HEK293 (cell line): Measurements from ENCODE around the gene FBXO28.

Experiments
- CTCF ChIA-PET: fragments of 350-600 bp; formaldehyde crosslinking; extraction: SDS; loops from one replicate; lab custom pipeline; 2021; ENCODE audit warnings: antibody characterized with exemption; lab: Yijun Ruan, JAX
- POLR2A ChIA-PET: fragments of 300-600 bp; formaldehyde crosslinking; extraction: SDS; loops from one replicate; lab custom pipeline; 2020; ENCODE audit warnings: antibody characterized with exemption, inconsistent platforms; lab: Yijun Ruan, JAX
- H3K27ac ChIP-seq: fragments of 200-500 bp; sonication (Bioruptor generic); 2 replicates; pipeline ENCODE4 v1.5.1; 2014; ENCODE audit warnings: low read depth, low read length, control low read depth, inconsistent platforms; ENCODE audit errors: extremely low read depth
- H3K36me3 ChIP-seq, 2 experiments: fragments of 200-500 bp in 1 of 2; sonication (Bioruptor generic) in 1 of 2; 1 replicate in 1 of 2; 2 replicates in 1 of 2; pipeline ENCODE4 v1.5.1; 2014 to 2017; ENCODE audit warnings: inconsistent platforms in 2 of 2, low read length in 2 of 2; ENCODE audit not compliant: control insufficient read depth in 2 of 2, insufficient read depth in 1 of 2
- H3K4me1 ChIP-seq: fragments of 200-500 bp; sonication (Bioruptor generic); 2 replicates; pipeline ENCODE4 v1.5.1; 2014; ENCODE audit warnings: mild to moderate bottlenecking, low read length, inconsistent platforms; ENCODE audit not compliant: control insufficient read depth, insufficient read depth
- H3K4me3 ChIP-seq: 2 replicates; pipeline ENCODE4 v1.5.1; 2011; ENCODE audit warnings: low read depth, mild to moderate bottlenecking, control low read depth, low read length, moderate library complexity
- H3K9me3 ChIP-seq: fragments of 200-500 bp; sonication (Bioruptor generic); 2 replicates; pipeline ENCODE4 v1.5.1; 2014; ENCODE audit warnings: low read depth, low read length, inconsistent platforms; ENCODE audit not compliant: control insufficient read depth, insufficient read depth
- IKZF3 ChIP-seq: fragments of 450-650 bp; IDR thresholded peaks from 2 replicates; pipeline ENCODE4 v1.5.0; 2018; ENCODE audit warnings: missing biosample characterization, mild to moderate bottlenecking, missing genetic modification characterization, moderate library complexity
- MZF1 ChIP-seq: fragments of 450-650 bp; formaldehyde crosslinking; IDR thresholded peaks from 2 replicates; pipeline ENCODE4 v1.5.1; 2017; ENCODE audit warnings: missing biosample characterization, missing genetic modification characterization, borderline replicate concordance
- OSR2 ChIP-seq: fragments of 450-650 bp; formaldehyde crosslinking; IDR thresholded peaks from 2 replicates; pipeline ENCODE4 v1.5.1; 2016; ENCODE audit warnings: missing biosample characterization, missing genetic modification characterization
- SP7 ChIP-seq: fragments of 450-650 bp; formaldehyde crosslinking; IDR thresholded peaks from 2 replicates; pipeline ENCODE4 v1.5.1; 2016; ENCODE audit warnings: missing biosample characterization, missing genetic modification characterization
- WT1 ChIP-seq: fragments of 450-650 bp; formaldehyde crosslinking; IDR thresholded peaks from 2 replicates; pipeline ENCODE4 v1.5.1; 2016; ENCODE audit warnings: missing biosample characterization, missing genetic modification characterization
- YY1 ChIP-seq: fragments of 450-650 bp; formaldehyde crosslinking; IDR thresholded peaks from 2 replicates; pipeline ENCODE4 v1.5.1; 2018; ENCODE audit warnings: missing biosample characterization, missing genetic modification characterization
- ZBTB17 ChIP-seq: fragments of 450-650 bp; formaldehyde crosslinking; IDR thresholded peaks from 2 replicates; pipeline ENCODE4 v1.5.1; 2016; ENCODE audit warnings: missing biosample characterization, missing genetic modification characterization
- ZEB2 ChIP-seq: fragments of 450-650 bp; formaldehyde crosslinking; IDR thresholded peaks from 2 replicates; pipeline ENCODE4 v1.5.1; 2016; ENCODE audit warnings: missing biosample characterization, missing genetic modification characterization
- ZNF148 ChIP-seq: fragments of 450-650 bp; formaldehyde crosslinking; IDR thresholded peaks from 2 replicates; pipeline ENCODE4 v1.5.0; 2017; ENCODE audit warnings: missing biosample characterization, missing genetic modification characterization, borderline replicate concordance
- ZNF2 ChIP-seq: fragments of 450-650 bp; formaldehyde crosslinking; IDR thresholded peaks from 2 replicates; pipeline ENCODE4 v1.5.1; 2016; ENCODE audit warnings: missing biosample characterization, missing genetic modification characterization
- ZNF362 ChIP-seq: fragments of 450-650 bp; formaldehyde crosslinking; IDR thresholded peaks from 2 replicates; pipeline ENCODE4 v1.5.1; 2016; ENCODE audit warnings: missing biosample characterization, missing genetic modification characterization
- ZNF394 ChIP-seq: fragments of 450-650 bp; formaldehyde crosslinking; IDR thresholded peaks from 2 replicates; pipeline ENCODE4 v1.5.1; 2016; ENCODE audit warnings: missing biosample characterization, missing genetic modification characterization, mild to moderate bottlenecking, moderate library complexity, borderline replicate concordance
- ZNF654 ChIP-seq: fragments of 450-650 bp; formaldehyde crosslinking; IDR thresholded peaks from 2 replicates; pipeline ENCODE4 v1.5.1; 2016; ENCODE audit warnings: low read depth, missing biosample characterization, missing genetic modification characterization
- ZNF660 ChIP-seq: fragments of 450-650 bp; IDR thresholded peaks from 2 replicates; pipeline ENCODE4 v1.5.1; 2018; ENCODE audit warnings: missing biosample characterization, mild to moderate bottlenecking, missing genetic modification characterization
- ZNF664 ChIP-seq: fragments of 450-650 bp; formaldehyde crosslinking; IDR thresholded peaks from 2 replicates; pipeline ENCODE4 v1.5.1; 2016; ENCODE audit warnings: missing biosample characterization, missing genetic modification characterization
- ZNF704 ChIP-seq: fragments of 450-650 bp; formaldehyde crosslinking; IDR thresholded peaks from 2 replicates; pipeline ENCODE4 v1.5.1; 2016; ENCODE audit warnings: missing biosample characterization, missing genetic modification characterization
- ZNF843 ChIP-seq: fragments of 450-650 bp; formaldehyde crosslinking; IDR thresholded peaks from 2 replicates; pipeline ENCODE4 v1.5.1; 2016; ENCODE audit warnings: missing biosample characterization, missing genetic modification characterization
- ZSCAN30 ChIP-seq: fragments of 450-650 bp; IDR thresholded peaks from 2 replicates; pipeline ENCODE4 v1.5.1; 2018; ENCODE audit warnings: missing biosample characterization, mild to moderate bottlenecking, missing genetic modification characterization, moderate library complexity
- TF ChIP-seq, protein P1 (sequence below): fragments of 450-650 bp; formaldehyde crosslinking; IDR thresholded peaks from 2 replicates; pipeline ENCODE4 v1.5.1; 2016; ENCODE audit warnings: missing biosample characterization, missing genetic modification characterization
- TF ChIP-seq, protein P2 (sequence below): fragments of 450-650 bp; IDR thresholded peaks from 2 replicates; pipeline ENCODE4 v1.5.1; 2018; ENCODE audit warnings: missing biosample characterization, mild to moderate bottlenecking, missing genetic modification characterization

The FBXO28 gene

GRCh38 chr1:224116131-224116530 is 2.2 kb downstream of the FBXO28 start:
- H3K27ac ChIP-seq: no peak overlapping the region

More at GRCh38 chr1:224116131-224116530, 2.2 kb downstream of the FBXO28 start:
- Histone ChIP-seq H3K36me3 (peaks cover 8 to 16% of the 10 kb centered on the region in 2 experiments), H3K4me3 (no peak overlapping the region), H3K9me3 (no peaks in the 10 kb centered on the region), H3K4me1 (peaks cover 5% of the 10 kb centered on the region)
- CTCF ChIA-PET: interaction anchor here (0.5 to 4.2 kb wide), 41 partner anchors 8 to 808 kb away, joined by 3 to 76 read pairs (median 4); partner anchors contain the start of gene NVL
- TF ChIP-seq ZNF2 (tag by site-specific recombination): peak; percentile 67
- TF ChIP-seq ZNF664 (tag by site-specific recombination): peak; percentile 22; the same call in 1 of the 2 replicates
- peak; percentile 47; the same call in 1 of the 2 replicates for TF ChIP-seq MZF1 (tag by site-specific recombination)
- TF ChIP-seq ZNF148 (tag by site-specific recombination): no peak
- no peak for TF ChIP-seq ZNF704
- TF ChIP-seq ZNF843: no peak
- TF ChIP-seq ZBTB17 (tag by site-specific recombination): peak; percentile 37; the same call in 1 of the 2 replicates
- peak; percentile 77; the same call in 1 of the 2 replicates for TF ChIP-seq ZNF660 (tag by site-specific recombination)
- 0 out of 2 replicates have a peak, but pooled peaks have one; percentile 14 for TF ChIP-seq WT1
- peak; percentile 64; the same call in 1 of the 2 replicates for TF ChIP-seq ZEB2 (tag by site-specific recombination)
- no peak for TF ChIP-seq IKZF3 (tag by site-specific recombination)
- TF ChIP-seq, protein P1, sequence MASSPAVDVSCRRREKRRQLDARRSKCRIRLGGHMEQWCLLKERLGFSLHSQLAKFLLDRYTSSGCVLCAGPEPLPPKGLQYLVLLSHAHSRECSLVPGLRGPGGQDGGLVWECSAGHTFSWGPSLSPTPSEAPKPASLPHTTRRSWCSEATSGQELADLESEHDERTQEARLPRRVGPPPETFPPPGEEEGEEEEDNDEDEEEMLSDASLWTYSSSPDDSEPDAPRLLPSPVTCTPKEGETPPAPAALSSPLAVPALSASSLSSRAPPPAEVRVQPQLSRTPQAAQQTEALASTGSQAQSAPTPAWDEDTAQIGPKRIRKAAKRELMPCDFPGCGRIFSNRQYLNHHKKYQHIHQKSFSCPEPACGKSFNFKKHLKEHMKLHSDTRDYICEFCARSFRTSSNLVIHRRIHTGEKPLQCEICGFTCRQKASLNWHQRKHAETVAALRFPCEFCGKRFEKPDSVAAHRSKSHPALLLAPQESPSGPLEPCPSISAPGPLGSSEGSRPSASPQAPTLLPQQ (tag by site-specific recombination): peak; percentile 34; the same call in 1 of the 2 replicates
- peak; percentile 93 for TF ChIP-seq ZNF654 (tag by site-specific recombination)
- no peak for TF ChIP-seq YY1
- 0 out of 2 replicates have a peak, but pooled peaks have one; percentile 34 for TF ChIP-seq ZNF362 (tag by site-specific recombination)
- TF ChIP-seq, protein P2, sequence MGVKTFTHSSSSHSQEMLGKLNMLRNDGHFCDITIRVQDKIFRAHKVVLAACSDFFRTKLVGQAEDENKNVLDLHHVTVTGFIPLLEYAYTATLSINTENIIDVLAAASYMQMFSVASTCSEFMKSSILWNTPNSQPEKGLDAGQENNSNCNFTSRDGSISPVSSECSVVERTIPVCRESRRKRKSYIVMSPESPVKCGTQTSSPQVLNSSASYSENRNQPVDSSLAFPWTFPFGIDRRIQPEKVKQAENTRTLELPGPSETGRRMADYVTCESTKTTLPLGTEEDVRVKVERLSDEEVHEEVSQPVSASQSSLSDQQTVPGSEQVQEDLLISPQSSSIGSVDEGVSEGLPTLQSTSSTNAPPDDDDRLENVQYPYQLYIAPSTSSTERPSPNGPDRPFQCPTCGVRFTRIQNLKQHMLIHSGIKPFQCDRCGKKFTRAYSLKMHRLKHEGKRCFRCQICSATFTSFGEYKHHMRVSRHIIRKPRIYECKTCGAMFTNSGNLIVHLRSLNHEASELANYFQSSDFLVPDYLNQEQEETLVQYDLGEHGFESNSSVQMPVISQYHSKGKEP (tag by site-specific recombination): 0 out of 2 replicates have a peak, but pooled peaks have one; percentile 18
- peak; percentile 58 for TF ChIP-seq OSR2 (tag by site-specific recombination)
- TF ChIP-seq ZSCAN30 (tag by site-specific recombination): peak; percentile 75; the same call in 1 of the 2 replicates
- TF ChIP-seq ZNF394 (tag by site-specific recombination): peak; percentile 57; the same call in 1 of the 2 replicates
- peak; percentile 35; the same call in 1 of the 2 replicates for TF ChIP-seq SP7 (tag by site-specific recombination)
- POLR2A ChIA-PET: interaction anchor here (1.2 to 1.6 kb wide), 3 partner anchors 67 to 241 kb away, joined by 4 to 10 read pairs (median 6); partner anchors contain the start of genes CNIH4, DEGS1 and NVL
